T-helper 17 cell (primary cell): Measurements from ENCODE around the gene SNAPC4. TPM values are rescaled to one million over a fixed set of nuclear protein-coding genes. Genes with fewer than 3 reads are reported as not detected.
"Not testable (repeated sequence)": the region's sequence is repeated elsewhere in the genome, so short reads cannot be mapped to it uniquely, and the experiment has no call there.

ENCODE experiments used
- ATAC-seq: fragments of 150-1000 bp; cut with Tn5 transposase; 2 replicates; pipeline ENCODE4 v1.10.0; 2021; ENCODE audit warnings: mild to moderate bottlenecking, moderate library complexity
- DNase-seq, 3 donors: peaks; one replicate each; pipeline versions ENCODE4 v3.0.0 to v3.0.0-alpha.2; 2020 to 2021
- H3K9me3 ChIP-seq: one replicate; pipeline ENCODE4 v1.7.0; 2013; ENCODE audit warnings: low read length, mild to moderate bottlenecking; ENCODE audit not compliant: control insufficient read depth, poor library complexity, severe bottlenecking
- H3K27ac Mint-ChIP-seq: one replicate; pipeline ENCODE4 v1.8.0; 2022; ENCODE audit warnings: mild to moderate bottlenecking, moderate library complexity, mixed read lengths
- H3K27me3 Mint-ChIP-seq: one replicate; pipeline ENCODE4 v1.8.0; 2022; ENCODE audit warnings: mixed read lengths
- H3K36me3 Mint-ChIP-seq: one replicate; pipeline ENCODE4 v1.8.0; 2022; ENCODE audit warnings: low read depth, mixed read lengths
- H3K4me1 Mint-ChIP-seq: one replicate; pipeline ENCODE4 v1.8.0; 2022; ENCODE audit warnings: mild to moderate bottlenecking, mixed read lengths
- H3K4me3 Mint-ChIP-seq: one replicate; pipeline ENCODE4 v1.8.0; 2022; ENCODE audit warnings: mild to moderate bottlenecking, moderate library complexity, mixed read lengths
- total RNA-seq, 4 donors: library from RNA in 2 of 4; stranded (reverse) in 2 of 4; gene quantifications; one replicate each; pipeline ENCODE4 v1.2.3 and lab custom pipeline; 2022 to 2026

SNAPC4 gene
- total RNA-seq, 2 donors from 2014 or later: 10.6 to 11.0 TPM

DNA sequence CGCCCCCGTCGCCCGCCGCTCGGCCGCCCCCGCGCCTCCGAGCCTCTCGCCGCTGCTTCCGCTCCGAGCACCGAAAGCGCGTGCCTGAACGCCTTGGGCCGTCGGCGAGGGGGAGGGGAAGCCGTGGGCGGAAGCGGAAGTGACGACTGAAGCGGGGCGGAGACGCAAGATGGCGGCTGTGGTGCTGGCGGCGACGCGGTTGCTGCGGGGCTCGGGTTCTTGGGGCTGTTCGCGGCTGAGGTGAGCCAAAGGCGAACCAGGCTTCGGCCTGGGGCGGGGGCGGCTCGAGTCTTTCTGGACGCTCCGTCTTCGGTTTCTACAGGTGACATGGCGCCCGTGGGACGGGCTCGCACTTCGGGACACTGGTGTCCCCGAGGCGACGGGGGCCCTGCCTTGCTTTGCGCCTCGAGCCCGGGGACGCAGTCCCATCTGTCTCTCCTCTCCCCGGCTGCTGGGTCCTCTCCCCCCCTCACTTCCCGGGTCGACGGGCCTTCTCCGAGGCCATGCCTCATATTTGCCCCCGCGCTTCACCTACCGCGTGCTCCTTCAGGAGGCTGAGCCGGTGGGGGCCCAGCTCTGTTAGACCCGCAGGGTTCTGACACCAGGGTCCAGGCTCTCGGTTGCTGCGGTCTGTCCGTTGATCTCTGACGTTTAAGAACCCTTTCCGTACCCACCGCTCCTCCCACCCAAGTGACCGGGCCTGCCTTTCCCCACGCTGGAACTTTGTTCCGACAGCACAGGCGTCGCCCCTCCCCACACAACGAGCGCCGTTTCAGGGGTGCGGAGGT is 10.7 kb upstream of the SNAPC4 start, which contains the start of the genes ENTR1 and PMPCA:
TSS of gene ENTR1 (minus strand) at position 115 of the 788 bp plus-strand sequence. CDS start 217 bp downstream, outside the sequence.
TSS of gene PMPCA (plus strand) at position 159 of the 788 bp plus-strand sequence. CDS start at position 170, 11 bp downstream.
- H3K4me3 Mint-ChIP-seq: peak within 1 kb of the TSS; percentile 92
- DNase-seq (peak; percentile 90 to 94 (median 90)), ATAC-seq (peak; percentile 88)
- no peaks in the 10 kb centered on the region for H3K27me3 Mint-ChIP-seq
- peaks cover 23% of the 10 kb centered on the region for H3K4me1 Mint-ChIP-seq
- H3K36me3 Mint-ChIP-seq: peaks cover 2% of the 10 kb centered on the region
- H3K9me3 ChIP-seq: no peaks in the 10 kb centered on the region
- peak within 1 kb of the TSS; percentile 96 for H3K27ac Mint-ChIP-seq

DNA sequence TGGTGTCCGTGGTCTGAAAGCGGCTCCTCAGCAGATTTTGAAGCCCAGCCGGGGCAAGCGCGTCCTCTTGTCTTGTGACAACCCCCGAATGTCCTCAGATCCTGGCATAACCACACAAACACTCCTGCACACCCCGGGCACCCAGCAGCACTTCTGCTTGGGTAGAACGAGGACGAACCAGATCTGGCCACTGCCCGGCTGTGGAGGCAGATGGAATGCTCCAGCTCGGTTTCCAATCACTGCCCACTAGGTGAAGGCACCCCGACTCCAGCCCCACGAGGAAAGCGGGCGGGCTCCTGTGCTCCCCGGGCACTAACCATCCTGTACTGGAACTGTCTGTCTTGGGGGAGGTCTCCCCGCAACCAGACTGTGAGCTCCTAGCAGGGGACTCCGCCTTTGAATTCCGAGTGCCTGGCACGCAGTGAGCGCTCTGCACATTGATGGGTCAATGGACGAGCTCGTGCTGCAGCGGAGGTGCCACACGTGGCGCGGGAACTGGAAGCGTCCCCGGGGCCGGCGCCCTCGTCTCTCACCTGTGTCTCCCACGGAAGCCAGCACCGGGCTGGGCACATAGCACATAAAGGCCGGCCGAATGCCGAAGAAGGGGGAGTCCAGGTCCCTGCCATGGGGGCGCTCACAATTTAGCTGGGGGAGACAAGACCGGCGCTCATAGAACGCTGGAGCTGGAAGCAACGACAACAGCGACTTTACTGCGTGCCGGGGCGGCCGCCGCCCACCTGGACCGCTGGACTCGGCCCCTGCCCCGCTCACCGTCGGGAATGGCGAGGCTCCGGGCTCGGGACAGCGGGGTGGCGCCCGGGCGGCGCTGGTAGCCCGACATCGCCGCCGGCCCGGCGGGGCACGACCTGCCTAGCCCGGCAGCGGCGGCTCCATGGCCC is 9.8 kb upstream of the SNAPC4 start:
- no peaks in the 10 kb centered on the region for H3K9me3 ChIP-seq
- peaks cover 30% of the 10 kb centered on the region for H3K4me1 Mint-ChIP-seq
- ATAC-seq (peak; percentile 38), DNase-seq (peak in 1 of 3 donors; percentile 27)
- H3K27ac Mint-ChIP-seq: peak overlapping the region; percentile 96
- H3K4me3 Mint-ChIP-seq: peak overlapping the region; percentile 92
- no peaks in the 10 kb centered on the region for H3K27me3 Mint-ChIP-seq
- peaks cover 2% of the 10 kb centered on the region for H3K36me3 Mint-ChIP-seq

DNA sequence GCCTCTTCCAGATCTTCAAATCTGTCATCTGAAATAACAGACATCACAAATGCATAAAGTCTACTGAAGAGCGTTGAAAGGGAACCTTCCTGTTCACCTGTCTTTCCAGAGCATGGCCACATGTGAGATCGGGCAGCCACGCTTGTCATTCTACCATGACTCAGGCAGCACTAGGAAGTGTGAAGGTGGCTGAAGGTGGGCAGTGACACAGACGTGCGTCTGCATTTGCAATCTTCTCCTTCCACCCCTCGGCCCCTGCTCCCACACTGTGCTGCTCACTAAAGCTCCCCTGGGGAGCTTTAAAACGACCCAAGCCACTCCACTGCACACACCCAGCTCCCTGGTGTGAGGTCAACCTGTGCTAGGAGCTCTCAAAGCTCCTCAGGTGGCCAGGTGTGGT is 7.9 kb upstream of the SNAPC4 start:
- Mint-ChIP-seq H3K27ac (peak overlapping the region; percentile 96), H3K4me1 (peaks cover 42% of the 10 kb centered on the region), H3K4me3 (no peak overlapping the region), H3K27me3 (no peaks in the 10 kb centered on the region), H3K36me3 (peaks cover 2% of the 10 kb centered on the region)
- DNase-seq: no peak
- no peaks in the 10 kb centered on the region for H3K9me3 ChIP-seq
- no peak for ATAC-seq

DNA sequence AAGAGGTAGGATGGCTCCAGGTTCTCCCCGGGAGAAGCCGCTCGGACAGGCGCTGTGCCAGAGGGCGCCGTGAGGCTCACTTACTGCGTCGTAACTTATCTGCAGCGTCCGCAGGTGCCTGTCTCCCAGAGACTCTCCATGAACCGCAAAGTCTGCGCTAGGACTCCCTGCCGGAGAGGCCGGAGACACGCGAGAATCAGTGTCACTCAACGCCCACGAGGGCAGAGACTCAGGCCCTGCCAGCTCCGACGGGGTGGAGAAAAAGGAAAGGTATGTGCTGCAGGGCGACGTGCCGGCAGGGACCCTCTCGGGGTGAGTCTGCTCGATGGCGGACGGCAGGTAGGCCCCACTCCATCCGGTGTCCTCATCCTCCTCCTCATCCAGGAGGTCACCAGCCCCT is 7.1 kb upstream of the SNAPC4 start:
- ATAC-seq, H3K27me3 Mint-ChIP-seq, H3K9me3 ChIP-seq, H3K36me3 Mint-ChIP-seq, DNase-seq: not testable (repeated sequence)
- Mint-ChIP-seq H3K4me3 (peak overlapping the region; percentile 55), H3K4me1 (peaks cover 42% of the 10 kb centered on the region), H3K27ac (peak overlapping the region; percentile 41)

DNA sequence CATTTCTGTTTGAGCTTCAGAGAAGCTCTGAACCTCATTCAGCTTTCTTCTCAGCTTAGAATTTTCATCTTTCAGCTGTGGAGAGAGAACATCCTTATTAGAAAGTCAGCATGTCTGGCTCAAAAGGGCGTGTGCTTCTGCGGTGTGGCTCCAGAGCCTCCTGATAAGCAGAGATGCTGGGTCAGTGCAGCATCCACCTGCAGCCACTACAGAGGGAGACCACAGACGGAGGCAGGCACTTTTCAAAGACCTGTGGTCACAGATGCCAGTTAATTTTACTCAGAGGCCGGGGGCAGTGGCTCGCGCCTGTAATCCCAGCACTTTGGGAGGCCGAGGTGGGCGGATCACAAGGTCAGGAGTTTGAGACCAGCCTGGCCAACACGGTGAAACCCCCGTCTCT is 5.9 kb upstream of the SNAPC4 start:
- peak overlapping the region; percentile 96 for H3K27ac Mint-ChIP-seq
- peak overlapping the region; percentile 7 for H3K4me3 Mint-ChIP-seq
- ATAC-seq, H3K27me3 Mint-ChIP-seq, DNase-seq, H3K9me3 ChIP-seq, H3K36me3 Mint-ChIP-seq: not testable (repeated sequence)
- H3K4me1 Mint-ChIP-seq: peaks cover 38% of the 10 kb centered on the region

DNA sequence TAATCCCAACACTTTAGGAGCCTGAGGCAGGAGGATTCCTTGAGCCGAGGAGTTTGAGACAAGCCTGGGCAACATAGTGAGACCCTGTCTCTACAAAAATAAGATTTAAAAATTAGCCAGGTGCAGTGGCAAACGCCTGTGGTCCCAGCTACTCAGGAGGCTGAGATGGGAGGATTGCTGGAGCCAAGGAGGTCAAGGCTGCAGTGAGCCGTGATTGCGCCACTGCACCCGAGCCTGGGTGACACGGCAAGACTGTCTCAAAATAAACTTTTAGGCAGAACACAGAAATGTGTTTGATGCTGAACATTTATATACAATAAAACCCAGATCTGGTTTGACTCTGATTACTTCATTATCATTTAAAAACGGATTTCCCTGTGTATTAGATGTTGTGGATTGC is 5.5 kb upstream of the SNAPC4 start:
- no peaks in the 10 kb centered on the region for H3K9me3 ChIP-seq
- Mint-ChIP-seq H3K36me3 (peaks cover 2% of the 10 kb centered on the region), H3K27ac (peak overlapping the region; percentile 96), H3K4me1 (peaks cover 41% of the 10 kb centered on the region), H3K27me3 (no peaks in the 10 kb centered on the region), H3K4me3 (peak overlapping the region; percentile 86)
- ATAC-seq (no peak), DNase-seq (no peak)

DNA sequence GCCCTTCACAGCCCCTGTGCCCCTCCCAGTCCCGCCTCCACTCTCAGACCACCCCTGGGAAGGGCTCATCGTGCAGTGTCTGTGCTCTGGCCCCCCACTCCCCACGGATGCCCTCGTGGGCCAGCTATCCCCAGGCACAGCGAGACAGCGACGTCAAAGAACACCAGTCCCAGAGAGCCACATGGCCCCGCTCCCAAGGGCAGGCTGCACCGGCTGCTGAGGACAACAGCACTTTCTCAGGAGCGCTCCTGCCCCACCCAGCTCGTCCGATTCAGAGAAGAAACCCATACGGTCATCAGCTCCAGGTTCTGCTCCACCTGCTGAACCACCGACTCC is 4.8 kb upstream of the SNAPC4 start:
- peaks cover 2% of the 10 kb centered on the region for H3K36me3 Mint-ChIP-seq
- peak overlapping the region; percentile 96 for H3K27ac Mint-ChIP-seq
- no peaks in the 10 kb centered on the region for H3K27me3 Mint-ChIP-seq
- DNase-seq (no peak), ATAC-seq (no peak)
- peaks cover 39% of the 10 kb centered on the region for H3K4me1 Mint-ChIP-seq
- peak overlapping the region; percentile 86 for H3K4me3 Mint-ChIP-seq
- H3K9me3 ChIP-seq: no peaks in the 10 kb centered on the region

DNA sequence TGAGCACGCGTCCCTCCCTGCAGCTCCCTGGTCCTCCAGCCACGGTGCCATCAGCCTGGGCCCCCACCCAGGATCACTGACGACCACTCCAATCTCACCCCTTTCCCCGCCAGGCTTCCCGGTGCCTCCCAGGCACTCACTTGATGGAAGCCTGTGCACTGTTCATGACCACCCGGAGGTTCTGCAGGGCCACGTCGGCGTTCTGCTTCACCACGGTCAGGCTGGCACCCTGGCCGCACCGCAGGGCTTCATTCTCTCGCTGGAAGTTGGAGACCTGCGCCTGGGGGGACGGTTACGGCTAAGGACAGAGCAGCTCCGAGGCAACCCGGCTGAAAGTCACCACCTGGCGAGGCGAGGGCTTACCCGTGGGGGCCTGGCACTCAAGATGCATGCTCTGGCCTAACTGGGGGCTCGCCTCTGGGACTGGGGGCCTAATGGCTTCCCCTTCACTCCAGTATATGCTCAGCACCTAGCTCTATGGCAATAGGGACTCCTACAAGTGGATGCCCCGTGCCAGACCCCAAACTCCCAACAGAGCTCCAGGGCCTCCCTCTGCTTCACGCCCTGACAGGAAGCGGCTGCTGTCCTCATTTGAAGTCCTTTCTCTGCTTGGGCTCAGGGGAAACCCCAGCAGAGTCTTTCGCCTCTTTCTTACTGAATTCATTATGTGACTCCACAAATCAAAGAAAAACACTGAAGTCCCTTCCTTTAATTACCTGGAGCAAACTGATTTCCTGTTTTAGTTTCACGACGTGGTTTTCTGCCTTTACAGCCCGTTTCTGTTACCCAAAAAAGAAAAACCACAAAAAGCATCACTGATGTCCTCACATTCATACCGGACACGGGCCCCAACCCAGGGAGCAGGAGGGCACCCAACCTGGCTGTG is 4.2 kb upstream of the SNAPC4 start:
- H3K9me3 ChIP-seq: no peaks in the 10 kb centered on the region
- Mint-ChIP-seq H3K36me3 (peaks cover 2% of the 10 kb centered on the region), H3K4me3 (peak overlapping the region; percentile 86), H3K4me1 (peaks cover 38% of the 10 kb centered on the region), H3K27ac (peak overlapping the region; percentile 96), H3K27me3 (no peaks in the 10 kb centered on the region)
- ATAC-seq: peak; percentile 21
- DNase-seq: peak in 2 of 3 donors; percentile 26 to 28

DNA sequence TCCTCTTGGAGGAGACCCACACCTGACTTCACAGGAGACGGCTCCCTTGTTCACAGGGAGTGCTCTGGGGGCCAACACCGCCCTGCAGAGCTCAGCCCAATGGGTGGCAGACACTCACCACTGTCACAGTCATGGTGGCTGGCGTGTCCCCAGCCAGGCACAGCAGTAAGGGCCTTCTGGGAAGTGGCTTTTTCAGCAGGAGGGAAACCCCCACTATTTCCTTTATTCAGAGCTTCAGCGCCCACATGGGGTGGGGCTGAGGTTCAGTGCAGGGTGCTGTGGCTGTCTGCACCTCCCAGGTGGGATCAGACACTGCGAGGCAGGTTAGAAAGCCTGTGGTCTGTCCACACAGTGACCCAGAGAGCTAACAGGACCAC is 3.6 kb upstream of the SNAPC4 start:
- peak; percentile 56 to 71 (median 66) for DNase-seq
- no peaks in the 10 kb centered on the region for H3K27me3 Mint-ChIP-seq
- peak overlapping the region; percentile 96 for H3K27ac Mint-ChIP-seq
- H3K36me3 Mint-ChIP-seq: no peaks in the 10 kb centered on the region
- no peaks in the 10 kb centered on the region for H3K9me3 ChIP-seq
- H3K4me3 Mint-ChIP-seq: peak overlapping the region; percentile 86
- peaks cover 38% of the 10 kb centered on the region for H3K4me1 Mint-ChIP-seq
- peak; percentile 89 for ATAC-seq

DNA sequence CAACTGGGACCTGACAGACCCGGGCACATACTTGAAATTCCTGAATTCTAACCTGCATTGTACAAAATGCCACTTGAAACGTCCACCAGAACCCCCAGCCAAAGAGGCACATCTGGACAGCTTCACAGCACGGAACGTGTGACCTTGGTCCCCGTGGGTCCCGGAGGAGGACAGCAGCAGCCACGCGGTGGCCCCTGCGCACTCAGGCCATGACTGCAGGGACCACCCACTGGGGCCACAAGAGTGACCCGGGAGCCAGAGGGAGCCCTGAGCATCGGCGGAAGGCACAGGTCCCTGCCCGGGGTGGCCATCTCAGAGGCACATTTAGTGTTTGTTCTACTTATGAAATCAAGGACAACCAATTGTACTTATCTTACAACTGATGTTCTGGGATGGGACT is 2.1 kb upstream of the SNAPC4 start:
- Mint-ChIP-seq H3K4me1 (peaks cover 41% of the 10 kb centered on the region), H3K27ac (peak overlapping the region; percentile 92), H3K27me3 (no peaks in the 10 kb centered on the region), H3K36me3 (no peaks in the 10 kb centered on the region), H3K4me3 (no peak overlapping the region)
- ATAC-seq: no peak
- H3K9me3 ChIP-seq: no peaks in the 10 kb centered on the region
- DNase-seq: no peak

DNA sequence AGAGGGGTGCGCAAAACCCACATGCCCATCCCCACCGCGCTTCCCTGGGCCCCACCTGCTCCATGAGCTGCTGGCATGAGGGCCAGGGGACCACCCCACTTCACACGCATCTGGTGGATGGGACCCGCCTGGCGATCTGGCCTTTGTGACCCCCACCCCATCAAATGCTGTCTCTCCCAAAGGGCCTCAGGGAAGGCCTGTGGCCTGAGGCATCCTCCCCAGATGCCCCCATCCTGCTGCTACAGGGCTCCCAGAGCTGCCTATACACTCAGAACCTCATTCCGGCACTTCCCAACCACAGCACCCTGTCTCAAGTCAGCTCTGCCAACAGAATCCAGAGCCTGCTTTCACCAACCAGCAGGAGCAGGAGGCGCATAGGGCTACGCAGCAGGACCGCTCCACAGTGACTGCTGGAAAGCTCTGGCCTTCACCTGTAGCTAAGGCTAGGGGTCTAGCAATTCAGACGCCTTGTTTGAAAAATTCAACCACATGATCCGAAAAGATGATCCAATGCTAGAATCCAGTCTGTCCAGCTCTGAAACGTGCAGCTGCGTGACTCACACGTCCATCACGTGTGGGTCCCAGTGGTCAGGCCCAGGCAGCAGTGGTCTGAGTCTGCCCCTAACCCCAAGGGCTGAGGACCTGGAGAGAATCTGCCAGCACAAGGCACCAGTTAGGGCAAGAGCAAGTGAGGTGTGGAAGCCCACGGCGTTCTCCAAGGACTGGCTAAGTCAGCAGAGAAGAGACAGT is 1.4 kb upstream of the SNAPC4 start:
- Mint-ChIP-seq H3K36me3 (no peaks in the 10 kb centered on the region), H3K27ac (peak overlapping the region; percentile 92), H3K27me3 (no peaks in the 10 kb centered on the region), H3K4me3 (peak overlapping the region; percentile 28), H3K4me1 (peaks cover 41% of the 10 kb centered on the region)
- DNase-seq (no peak), ATAC-seq (no peak)
- no peaks in the 10 kb centered on the region for H3K9me3 ChIP-seq
